Hepatocyte (in vitro differentiated cells): ENCODE results near the gene NLGN4X. TPM values are rescaled to one million over a fixed set of nuclear protein-coding genes. Genes with fewer than 3 reads are reported as not detected.

ENCODE experiments used
- DNase-seq: peaks from one replicate; pipeline ENCODE4 v3.0.0-alpha.2; 2016; ENCODE audit warnings: low spot score
- H2AFZ ChIP-seq: fragments of 200-600 bp; sonication (generic); 2 replicates; pipeline ENCODE4 v1.6.0; 2016; ENCODE audit warnings: antibody characterized with exemption, mild to moderate bottlenecking
- H3K27ac ChIP-seq: fragments of 200-600 bp; sonication (generic); 2 replicates; pipeline ENCODE4 v1.5.1; 2016; ENCODE audit warnings: mild to moderate bottlenecking
- H3K27me3 ChIP-seq: fragments of 200-600 bp; sonication (generic); 2 replicates; pipeline ENCODE4 v1.6.1; 2016
- H3K36me3 ChIP-seq: fragments of 200-600 bp; sonication (generic); replicated peaks from 2 replicates; pipeline ENCODE4 v1.5.1; 2016; ENCODE audit warnings: low read depth; ENCODE audit not compliant: insufficient read depth
- H3K4me1 ChIP-seq: fragments of 200-600 bp; sonication (generic); 2 replicates; pipeline ENCODE4 v1.5.1; 2016; ENCODE audit warnings: mild to moderate bottlenecking, moderate library complexity; ENCODE audit not compliant: insufficient read depth
- H3K4me2 ChIP-seq: fragments of 200-600 bp; sonication (generic); 2 replicates; pipeline ENCODE4 v1.6.0; 2016
- H3K4me3 ChIP-seq: fragments of 200-600 bp; sonication (generic); 2 replicates; pipeline ENCODE4 v1.5.1; 2016; ENCODE audit warnings: mild to moderate bottlenecking
- H3K79me2 ChIP-seq: fragments of 200-600 bp; sonication (generic); 2 replicates; pipeline ENCODE4 v1.6.0; 2017; ENCODE audit warnings: mild to moderate bottlenecking
- H3K9me2 ChIP-seq: fragments of 200-600 bp; sonication (generic); replicated peaks from 2 replicates; pipeline ENCODE4 v1.6.0; 2017; ENCODE audit warnings: mild to moderate bottlenecking; ENCODE audit not compliant: insufficient read depth
- H3K9me3 ChIP-seq: fragments of 200-600 bp; sonication (generic); 2 replicates; pipeline ENCODE4 v1.5.1; 2016; ENCODE audit warnings: low read depth, mild to moderate bottlenecking
- H4K20me1 ChIP-seq: fragments of 200-600 bp; sonication (generic); 2 replicates; pipeline ENCODE4 v1.6.0; 2016; ENCODE audit warnings: mild to moderate bottlenecking; ENCODE audit not compliant: insufficient read depth, poor library complexity, severe bottlenecking
- CTCF ChIP-seq: fragments of 200-600 bp; sonication (generic); IDR thresholded peaks from 2 replicates; pipeline ENCODE4 v1.5.1; 2016; ENCODE audit warnings: antibody characterized with exemption, mild to moderate bottlenecking; ENCODE audit not compliant: poor library complexity
- EZH2 ChIP-seq: fragments of 200-600 bp; sonication (generic); IDR thresholded peaks from 2 replicates; pipeline ENCODE4 v1.6.1; 2016; ENCODE audit warnings: antibody characterized with exemption, mild to moderate bottlenecking, borderline replicate concordance
- EZH2phosphoT487 ChIP-seq: fragments of 200-600 bp; sonication (generic); IDR thresholded peaks from one replicate; pipeline ENCODE4 v1.6.1; 2018; ENCODE audit warnings: antibody characterized with exemption, mild to moderate bottlenecking, low read depth, moderate library complexity; ENCODE audit not compliant: unreplicated experiment, severe bottlenecking
- WGBS: methylation state at CpG from one replicate; pipeline ENCODE4 v1.1.6; 2016; ENCODE audit warnings: low lambda C conversion rate; ENCODE audit errors: missing lambda C conversion rate; 5-methylcytosine and 5-hydroxymethylcytosine counted together
- polyA plus RNA-seq: library from polyadenylated mRNA; unstranded; fragments of >200 nt; fragmentation: Nextera tagmentation; extraction: Ambion mirVana; gene quantifications from 2 replicates; pipeline ENCODE4 v1.2.1, GENCODE V29; 2016
- total RNA-seq: library from RNA; depleted of rRNA; stranded (reverse); fragments of >200 nt; gene quantifications from 2 replicates; pipeline ENCODE4 v1.2.3, GENCODE V29; 2014

Gene NLGN4X
- total and polyA plus RNA-seq, 2 experiments from 2014 or later = 2.1 to 4.5 TPM

- DNase-seq = no peak
- Histone ChIP-seq H3K9me3 (no peaks in the 10 kb centered on the region), H3K4me2 (no peak overlapping the region), H4K20me1 (no peaks in the 10 kb centered on the region), H3K4me3 (no peak overlapping the region), H3K4me1 (no peaks in the 10 kb centered on the region), H2AFZ (no peak overlapping the region), H3K27ac (no peak overlapping the region), H3K79me2 (no peaks in the 10 kb centered on the region), H3K9me2 (no peaks in the 10 kb centered on the region), H3K36me3 (no peaks in the 10 kb centered on the region), H3K27me3 (no peaks in the 10 kb centered on the region)
- TF ChIP-seq EZH2phosphoT487 = no peak
- TF ChIP-seq CTCF = no peak
- no peak for TF ChIP-seq EZH2
These were observed 58.2 kb downstream of the NLGN4X start for GRCh38 chrX:6170424-6170823.

GRCh38 chrX:6169407-6169806 is 59.3 kb downstream of the NLGN4X start:
- H3K36me3 ChIP-seq = no peaks in the 10 kb centered on the region
- no peaks in the 10 kb centered on the region for H3K9me3 ChIP-seq
- no peak overlapping the region for H3K27ac ChIP-seq
- DNase-seq = no peak
- WGBS = 59% methylated on average over 8 of the region's 8 CpGs
- H4K20me1 ChIP-seq = no peaks in the 10 kb centered on the region
- H3K79me2 ChIP-seq = no peaks in the 10 kb centered on the region
- no peak for TF ChIP-seq CTCF
- TF ChIP-seq EZH2phosphoT487 = no peak
- H3K4me1 ChIP-seq = no peaks in the 10 kb centered on the region
- no peak overlapping the region for H3K4me2 ChIP-seq
- H3K9me2 ChIP-seq = no peaks in the 10 kb centered on the region
- H3K27me3 ChIP-seq = no peaks in the 10 kb centered on the region
- H2AFZ ChIP-seq = no peak overlapping the region
- H3K4me3 ChIP-seq = no peak overlapping the region

GRCh38 chrX:6163721-6164120 is 64.9 kb downstream of the NLGN4X start:
- Histone ChIP-seq H3K9me2 (no peaks in the 10 kb centered on the region), H3K36me3 (no peaks in the 10 kb centered on the region), H4K20me1 (no peaks in the 10 kb centered on the region), H3K4me2 (no peak overlapping the region), H2AFZ (no peak overlapping the region), H3K27ac (no peak overlapping the region), H3K4me1 (no peaks in the 10 kb centered on the region), H3K79me2 (no peaks in the 10 kb centered on the region), H3K9me3 (no peaks in the 10 kb centered on the region), H3K27me3 (no peaks in the 10 kb centered on the region), H3K4me3 (no peak overlapping the region)
- DNase-seq = no peak
- TF ChIP-seq EZH2 (no peak), EZH2phosphoT487 (no peak), CTCF (no peak)
- 33% methylated on average over 1 of the region's 1 CpG for WGBS

GRCh38 chrX:6159468-6159867 is 69.2 kb downstream of the NLGN4X start:
- no peak for DNase-seq
- Histone ChIP-seq H3K4me3 (no peak overlapping the region), H2AFZ (no peak overlapping the region), H3K9me3 (no peaks in the 10 kb centered on the region), H3K79me2 (no peaks in the 10 kb centered on the region), H3K27me3 (no peaks in the 10 kb centered on the region), H3K9me2 (no peaks in the 10 kb centered on the region), H3K36me3 (no peaks in the 10 kb centered on the region), H3K4me1 (no peaks in the 10 kb centered on the region), H3K4me2 (no peak overlapping the region), H3K27ac (no peak overlapping the region), H4K20me1 (no peaks in the 10 kb centered on the region)
- 61% methylated on average over 5 of the region's 5 CpGs for WGBS
- no peak for TF ChIP-seq CTCF
- TF ChIP-seq EZH2phosphoT487 = no peak
- no peak for TF ChIP-seq EZH2
